HG03378 (cell line): ENCODE data around the gene CDH23.

Experiments used
- ATAC-seq: cut with Tn5 transposase; IDR thresholded peaks from one replicate; pipeline ENCODE4 v1.9.1; 2021; ENCODE audit warnings: mild to moderate bottlenecking, moderate library complexity; ENCODE audit not compliant: unreplicated experiment

CDH23 gene

DNA sequence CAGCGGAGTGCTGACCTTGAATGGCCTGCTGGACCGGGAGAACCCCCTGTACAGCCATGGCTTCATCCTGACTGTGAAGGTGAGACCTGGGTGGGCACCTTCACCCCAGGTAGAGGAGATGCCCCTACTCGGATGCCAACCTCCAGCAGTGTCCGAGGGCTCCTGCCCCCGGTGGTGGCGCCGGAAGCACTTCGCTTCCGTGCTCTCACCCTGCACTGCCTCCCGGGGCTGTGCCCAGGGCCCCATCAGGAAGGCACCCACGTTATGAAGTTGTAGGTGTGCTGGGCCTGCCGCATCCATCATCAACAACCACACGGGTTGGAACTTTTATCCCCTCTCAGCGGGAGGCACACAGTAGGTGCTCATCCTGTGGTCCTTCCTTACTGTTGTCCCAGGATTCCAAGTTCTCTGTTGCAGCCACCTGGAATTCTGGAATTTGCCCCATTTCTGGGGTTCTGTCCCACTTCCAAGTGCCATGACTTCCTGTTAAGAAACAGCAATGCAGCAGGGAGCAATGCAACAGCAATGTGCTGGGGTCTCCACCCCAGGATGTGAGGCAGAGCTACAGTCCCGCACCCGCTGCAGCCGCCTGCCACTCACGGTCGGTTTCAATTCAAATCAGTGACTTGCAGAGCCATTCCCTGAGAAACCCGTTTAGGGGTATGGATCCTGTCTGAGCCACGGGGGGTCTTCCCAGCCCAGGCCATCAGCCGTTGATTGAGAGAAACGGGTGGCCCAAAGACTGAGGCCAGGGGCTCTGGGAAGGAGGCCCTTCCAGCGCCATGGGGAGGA is 219.0 kb downstream of the CDH23 start:
- no peak for ATAC-seq

DNA sequence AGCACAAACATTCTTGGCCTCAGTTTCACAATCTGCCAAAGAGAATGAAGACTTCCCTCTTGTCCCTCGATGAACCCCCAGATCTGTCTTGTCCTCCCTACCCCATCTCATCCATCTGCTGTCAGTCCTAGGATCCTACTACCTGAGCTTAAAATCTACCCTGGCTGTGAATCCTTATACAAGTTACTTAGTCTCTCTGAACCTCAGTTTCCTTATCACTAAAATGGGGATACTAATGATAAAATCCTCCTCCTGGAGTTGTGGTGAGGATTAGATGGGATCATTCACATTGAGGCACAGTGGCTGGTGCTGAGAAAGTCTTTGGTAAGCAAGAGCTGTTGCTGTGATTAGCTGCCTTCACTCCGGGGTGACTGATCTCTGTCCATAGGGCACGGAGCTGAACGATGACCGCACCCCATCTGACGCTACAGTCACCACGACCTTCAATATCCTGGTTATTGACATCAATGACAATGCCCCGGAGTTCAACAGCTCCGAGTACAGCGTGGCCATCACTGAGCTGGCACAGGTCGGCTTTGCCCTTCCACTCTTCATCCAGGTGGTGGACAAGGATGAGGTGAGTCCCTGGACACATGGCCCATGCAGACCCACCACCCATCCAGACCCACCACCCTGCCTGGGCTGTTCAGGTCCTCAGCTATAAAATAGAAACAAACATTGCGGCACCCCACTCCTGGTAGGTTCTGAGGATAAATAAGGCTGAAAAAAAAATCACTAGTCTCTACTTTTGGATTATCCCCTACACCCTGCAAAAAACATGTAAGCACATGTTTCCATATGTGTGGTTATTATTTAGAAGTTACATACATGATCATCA is 220.3 kb downstream of the CDH23 start:
- no peak for ATAC-seq

DNA sequence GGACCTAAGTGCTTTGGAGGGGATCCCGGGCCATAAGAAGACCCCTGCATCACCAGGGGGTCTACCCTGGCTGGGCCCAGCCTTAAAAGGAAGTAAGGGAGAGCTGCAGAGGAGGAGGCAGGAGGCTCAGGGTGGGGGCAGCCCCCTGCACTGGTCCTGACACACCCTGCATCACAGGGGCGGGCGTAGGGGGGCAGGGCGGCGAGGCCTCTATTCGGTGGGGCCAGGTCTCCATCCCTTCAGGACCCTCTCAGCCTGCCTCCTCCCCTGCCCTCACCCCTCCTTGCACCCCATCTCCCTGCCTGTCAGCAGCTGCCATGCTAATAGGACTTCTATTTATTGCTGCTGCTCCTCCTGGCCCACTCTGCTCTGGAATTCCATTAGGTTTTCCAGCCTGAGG is 221.5 kb downstream of the CDH23 start:
- ATAC-seq: no peak

DNA sequence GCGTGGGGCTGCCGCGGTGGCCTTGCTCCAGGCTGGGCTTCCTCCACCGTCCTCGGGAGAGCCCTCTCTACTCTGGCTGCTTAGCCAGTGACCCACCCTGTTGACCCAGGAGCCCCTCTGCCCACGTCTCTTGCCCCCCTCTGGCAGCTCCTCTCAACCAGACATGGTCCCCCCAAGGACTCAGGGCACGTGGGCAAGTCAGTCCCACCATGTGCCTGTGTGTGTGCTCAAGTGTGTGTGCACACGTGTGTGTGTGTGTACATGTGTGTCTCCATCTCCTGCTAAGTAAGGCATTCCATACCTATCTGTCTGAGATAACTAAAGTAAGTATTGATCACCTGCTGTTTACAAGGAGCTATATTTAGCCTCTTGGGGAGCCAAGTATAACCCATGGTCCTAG is 221.9 kb downstream of the CDH23 start:
- ATAC-seq: no peak

GRCh38 chr10:71620642-71621041 is 223.9 kb downstream of the CDH23 start:
- no peak for ATAC-seq

- ATAC-seq: no peak
Observed at GRCh38 chr10:71621231-71622153, 224.8 kb downstream of the CDH23 start.

- ATAC-seq: no peak
Observed at GRCh38 chr10:71622154-71622526, 225.4 kb downstream of the CDH23 start.

DNA sequence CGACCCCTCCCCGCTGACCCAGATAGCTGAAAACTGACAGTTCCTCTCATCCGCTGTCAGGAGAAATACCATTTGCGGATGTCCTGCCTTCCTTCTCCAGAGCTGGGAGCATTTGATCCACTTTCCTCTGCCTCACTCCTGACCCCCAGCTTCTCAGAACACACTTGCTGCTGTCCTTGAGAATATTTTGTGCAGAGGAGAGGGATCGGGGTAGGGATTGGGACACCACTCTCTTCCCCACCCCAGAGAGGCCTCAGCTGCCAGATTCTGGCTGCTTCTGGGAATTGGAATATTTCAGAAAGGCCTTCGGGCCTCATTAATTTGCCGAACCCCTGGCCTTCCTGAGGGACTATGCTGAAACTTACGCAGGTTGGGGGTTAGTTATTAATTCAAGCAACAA is 225.9 kb downstream of the CDH23 start:
- ATAC-seq: no peak

GRCh38 chr10:71623098-71623985 is 226.6 kb downstream of the CDH23 start:
- ATAC-seq: no peak

GRCh38 chr10:71623986-71624291 is 227.2 kb downstream of the CDH23 start:
- no peak for ATAC-seq

DNA sequence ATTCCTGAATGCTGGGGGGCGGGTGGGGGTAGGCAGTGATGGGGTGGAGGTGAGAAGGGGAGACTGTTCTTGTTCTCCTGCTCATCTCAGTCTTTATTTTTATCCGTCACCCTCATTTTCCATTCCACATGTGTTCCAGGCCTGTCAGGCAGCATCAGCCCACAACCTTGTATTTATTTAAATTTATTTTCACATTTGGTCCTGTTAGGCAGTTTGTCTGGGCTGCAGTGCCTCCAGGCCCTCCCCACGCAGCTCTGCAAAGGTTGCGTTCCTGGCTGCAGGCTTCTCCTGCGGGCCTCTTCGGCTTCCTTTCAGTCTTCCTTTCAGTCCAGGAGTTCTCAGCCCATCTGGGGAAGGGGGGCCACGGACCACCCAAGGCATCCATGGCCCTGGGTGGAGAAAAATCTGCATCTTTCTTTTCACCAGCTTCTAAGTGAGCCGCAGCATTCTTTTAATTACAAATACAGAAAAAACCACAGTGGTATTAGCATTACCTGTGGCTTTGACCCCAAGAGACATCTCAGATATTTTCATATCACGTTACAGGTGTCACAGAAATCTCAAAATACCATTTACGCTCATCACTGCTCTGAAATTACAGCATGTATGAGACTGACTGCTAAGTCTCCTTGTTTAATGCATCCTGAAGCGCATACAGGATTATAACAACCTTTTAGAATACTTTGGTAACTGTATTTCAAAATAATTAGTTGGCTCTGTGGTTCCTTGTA is 228.9 kb downstream of the CDH23 start:
- ATAC-seq: no peak

GRCh38 chr10:71627230-71627939 is 230.7 kb downstream of the CDH23 start:
- no peak for ATAC-seq

GRCh38 chr10:71627956-71628355 is 231.2 kb downstream of the CDH23 start:
- no peak for ATAC-seq

DNA sequence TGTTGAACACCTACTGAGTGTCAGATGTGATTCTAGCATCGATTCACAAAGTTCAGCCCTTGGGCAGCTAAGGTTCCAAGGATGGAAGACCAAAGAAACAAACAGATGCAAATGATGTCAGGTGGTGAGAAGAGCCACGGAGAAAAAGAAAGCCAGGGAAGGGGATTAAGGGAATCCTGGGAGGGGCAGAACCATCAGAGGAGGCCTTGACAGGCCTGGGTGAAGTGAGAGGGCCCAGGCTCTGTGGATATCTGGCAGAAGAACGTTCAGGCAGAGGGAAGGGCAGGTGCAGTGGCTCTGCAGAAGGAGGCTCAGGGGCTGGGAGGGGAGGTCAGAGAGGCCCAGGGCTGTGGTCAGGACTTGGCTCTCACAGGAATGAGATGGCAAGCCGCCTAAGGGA is 232.4 kb downstream of the CDH23 start:
- no peak for ATAC-seq

GRCh38 chr10:71630168-71630567 is 233.4 kb downstream of the CDH23 start:
- ATAC-seq: no peak

GRCh38 chr10:71631007-71631861 is 234.5 kb downstream of the CDH23 start:
- ATAC-seq: no peak

GRCh38 chr10:71632200-71632820 is 235.6 kb downstream of the CDH23 start:
- ATAC-seq: no peak
